ENCODE measurements around the gene ARHGDIB. TPM values are rescaled to one million over a fixed set of nuclear protein-coding genes. Genes with fewer than 3 reads are reported as not detected.

Gene ARHGDIB
- polyA plus RNA-seq, 1 donor = 53.2 TPM

- Histone ChIP-seq H3K27me3 (ENCODE audit: control insufficient read depth, insufficient read depth, low read length) (no peaks in the 10 kb centered on the region), H3K27ac (ENCODE audit: low read length) (no peak overlapping the region), H3K36me3 (ENCODE audit: control insufficient read depth, insufficient read depth, low read length) (no peaks in the 10 kb centered on the region), H3K4me1 (ENCODE audit: control insufficient read depth, insufficient read depth, low read length) (no peaks in the 10 kb centered on the region), H3K9me3 (ENCODE audit: control insufficient read depth, low read depth, low read length) (no peaks in the 10 kb centered on the region), H3K4me3 (ENCODE audit: low read length) (no peak overlapping the region)
- WGBS (ENCODE audit: insufficient coverage, low lambda C conversion rate) = 96% methylated on average over 3 of the region's 5 CpGs
- no peak for DNase-seq
Observed at GRCh38 chr12:14903386-14904098, 57.9 kb downstream of the ARHGDIB start.

- Histone ChIP-seq H3K4me3 (ENCODE audit: low read length) (no peak overlapping the region), H3K9me3 (ENCODE audit: control insufficient read depth, low read depth, low read length) (no peaks in the 10 kb centered on the region), H3K27me3 (ENCODE audit: control insufficient read depth, insufficient read depth, low read length) (no peaks in the 10 kb centered on the region), H3K27ac (ENCODE audit: low read length) (no peak overlapping the region), H3K36me3 (ENCODE audit: control insufficient read depth, insufficient read depth, low read length) (no peaks in the 10 kb centered on the region), H3K4me1 (ENCODE audit: control insufficient read depth, insufficient read depth, low read length) (no peaks in the 10 kb centered on the region)
- WGBS (ENCODE audit: insufficient coverage, low lambda C conversion rate) = no CpG with 5 or more reads among the region's 2 CpGs
- DNase-seq = no peak
Observed at GRCh38 chr12:14902465-14902864, 58.9 kb downstream of the ARHGDIB start.

GRCh38 chr12:14901228-14901562 is 60.2 kb downstream of the ARHGDIB start:
- Histone ChIP-seq H3K36me3 (ENCODE audit: control insufficient read depth, insufficient read depth, low read length) (no peaks in the 10 kb centered on the region), H3K27ac (ENCODE audit: low read length) (no peak overlapping the region), H3K4me3 (ENCODE audit: low read length) (no peak overlapping the region), H3K9me3 (ENCODE audit: control insufficient read depth, low read depth, low read length) (no peaks in the 10 kb centered on the region), H3K4me1 (ENCODE audit: control insufficient read depth, insufficient read depth, low read length) (no peaks in the 10 kb centered on the region), H3K27me3 (ENCODE audit: control insufficient read depth, insufficient read depth, low read length) (no peaks in the 10 kb centered on the region)
- DNase-seq = no peak
- 100% methylated on average over 1 of the region's 1 CpG for WGBS (ENCODE audit: insufficient coverage, low lambda C conversion rate)

- Histone ChIP-seq H3K27ac (ENCODE audit: low read length) (no peak overlapping the region), H3K9me3 (ENCODE audit: control insufficient read depth, low read depth, low read length) (no peaks in the 10 kb centered on the region), H3K36me3 (ENCODE audit: control insufficient read depth, insufficient read depth, low read length) (no peaks in the 10 kb centered on the region), H3K4me3 (ENCODE audit: low read length) (no peak overlapping the region), H3K4me1 (ENCODE audit: control insufficient read depth, insufficient read depth, low read length) (no peaks in the 10 kb centered on the region), H3K27me3 (ENCODE audit: control insufficient read depth, insufficient read depth, low read length) (no peaks in the 10 kb centered on the region)
- WGBS (ENCODE audit: insufficient coverage, low lambda C conversion rate) = 65% methylated on average over 2 of the region's 5 CpGs
- no peak for DNase-seq
Observed at GRCh38 chr12:14900521-14901227, 60.7 kb downstream of the ARHGDIB start.

- no peaks in the 10 kb centered on the region for H3K4me1 ChIP-seq (ENCODE audit: control insufficient read depth, insufficient read depth, low read length)
- H3K4me3 ChIP-seq (ENCODE audit: low read length) = no peak overlapping the region
- H3K27me3 ChIP-seq (ENCODE audit: control insufficient read depth, insufficient read depth, low read length) = no peaks in the 10 kb centered on the region
- DNase-seq = no peak
- H3K9me3 ChIP-seq (ENCODE audit: control insufficient read depth, low read depth, low read length) = no peaks in the 10 kb centered on the region
- H3K36me3 ChIP-seq (ENCODE audit: control insufficient read depth, insufficient read depth, low read length) = no peaks in the 10 kb centered on the region
- WGBS (ENCODE audit: insufficient coverage, low lambda C conversion rate) = no CpG with 5 or more reads among the region's 7 CpGs
- no peak overlapping the region for H3K27ac ChIP-seq (ENCODE audit: low read length)
Observed at GRCh38 chr12:14896521-14897169, 64.8 kb downstream of the ARHGDIB start.

GRCh38 chr12:14893506-14894250 is 67.7 kb downstream of the ARHGDIB start:
- no peak overlapping the region for H3K27ac ChIP-seq (ENCODE audit: low read length)
- H3K4me1 ChIP-seq (ENCODE audit: control insufficient read depth, insufficient read depth, low read length) = no peaks in the 10 kb centered on the region
- peaks cover 5% of the 10 kb centered on the region for H3K27me3 ChIP-seq (ENCODE audit: control insufficient read depth, insufficient read depth, low read length)
- H3K36me3 ChIP-seq (ENCODE audit: control insufficient read depth, insufficient read depth, low read length) = no peaks in the 10 kb centered on the region
- WGBS (ENCODE audit: insufficient coverage, low lambda C conversion rate) = no CpG with 5 or more reads among the region's 5 CpGs
- no peak overlapping the region for H3K4me3 ChIP-seq (ENCODE audit: low read length)
- no peak for DNase-seq
- no peaks in the 10 kb centered on the region for H3K9me3 ChIP-seq (ENCODE audit: control insufficient read depth, low read depth, low read length)

- Histone ChIP-seq H3K4me3 (ENCODE audit: low read length) (no peak overlapping the region), H3K27me3 (ENCODE audit: control insufficient read depth, insufficient read depth, low read length) (peaks cover 6% of the 10 kb centered on the region), H3K36me3 (ENCODE audit: control insufficient read depth, insufficient read depth, low read length) (no peaks in the 10 kb centered on the region), H3K4me1 (ENCODE audit: control insufficient read depth, insufficient read depth, low read length) (no peaks in the 10 kb centered on the region), H3K27ac (ENCODE audit: low read length) (no peak overlapping the region), H3K9me3 (ENCODE audit: control insufficient read depth, low read depth, low read length) (no peaks in the 10 kb centered on the region)
- 20% methylated on average over 1 of the region's 7 CpGs for WGBS (ENCODE audit: insufficient coverage, low lambda C conversion rate)
- DNase-seq = no peak
Observed at GRCh38 chr12:14892726-14893505, 68.5 kb downstream of the ARHGDIB start.

Other genes starting within 250 kb of the ARHGDIB start
- 45.6 TPM for gene WBP11, start 158.1 kb downstream of the ARHGDIB start, polyA plus RNA-seq
- 1.8 TPM for gene C12orf60, start 157.9 kb downstream of the ARHGDIB start, polyA plus RNA-seq
- gene SMCO3, start 147.4 kb downstream of the ARHGDIB start, polyA plus RNA-seq = 0.30 TPM
- 6.3 TPM for gene ART4, start 118.1 kb downstream of the ARHGDIB start, polyA plus RNA-seq
- gene MGP, start 75.7 kb downstream of the ARHGDIB start, polyA plus RNA-seq = 152 TPM
- 33.3 TPM for gene ERP27, start 23.1 kb downstream of the ARHGDIB start, polyA plus RNA-seq
- gene PDE6H, start 11.4 kb upstream of the ARHGDIB start, polyA plus RNA-seq = not detected

All from large intestine (tissue), 3 donors.